Muscle layer of colon (tissue), 2 donors: Measurements from ENCODE around the gene CDH20.
"Not testable (repeated sequence)": the region's sequence is repeated elsewhere in the genome, so short reads cannot be mapped to it uniquely, and the experiment has no call there.

Experiments
- H3K27ac ChIP-seq: one replicate; pipeline ENCODE4 v1.7.0; 2013; ENCODE audit warnings: low read depth, mild to moderate bottlenecking, low read length, moderate library complexity
- H3K27me3 ChIP-seq, 2 donors: one replicate each; pipeline ENCODE4 v1.7.0; 2013; ENCODE audit warnings: low read length in 2 of 2, mild to moderate bottlenecking in 2 of 2; ENCODE audit not compliant: insufficient read depth in 2 of 2, control insufficient read depth in 1 of 2
- H3K36me3 ChIP-seq: one replicate; pipeline ENCODE4 v1.7.0; 2013; ENCODE audit warnings: mild to moderate bottlenecking, low read length; ENCODE audit not compliant: insufficient read depth
- H3K4me1 ChIP-seq: one replicate; pipeline ENCODE4 v1.7.0; 2013; ENCODE audit warnings: mild to moderate bottlenecking, low read length; ENCODE audit not compliant: insufficient read depth
- H3K4me3 ChIP-seq, 2 donors: one replicate each; pipeline ENCODE4 v1.7.0; 2013; ENCODE audit warnings: low read length in 2 of 2, low read depth in 1 of 2, mild to moderate bottlenecking in 1 of 2, moderate library complexity in 1 of 2
- H3K9ac ChIP-seq: one replicate; pipeline ENCODE4 v1.7.0; 2013; ENCODE audit warnings: low read length
- H3K9me3 ChIP-seq: one replicate; pipeline ENCODE4 v1.7.0; 2013; ENCODE audit warnings: mild to moderate bottlenecking, low read length
- donor health status: abdominal sarcoma.
- donor health status: Adenocarcinoma of cecum.

Gene CDH20

DNA sequence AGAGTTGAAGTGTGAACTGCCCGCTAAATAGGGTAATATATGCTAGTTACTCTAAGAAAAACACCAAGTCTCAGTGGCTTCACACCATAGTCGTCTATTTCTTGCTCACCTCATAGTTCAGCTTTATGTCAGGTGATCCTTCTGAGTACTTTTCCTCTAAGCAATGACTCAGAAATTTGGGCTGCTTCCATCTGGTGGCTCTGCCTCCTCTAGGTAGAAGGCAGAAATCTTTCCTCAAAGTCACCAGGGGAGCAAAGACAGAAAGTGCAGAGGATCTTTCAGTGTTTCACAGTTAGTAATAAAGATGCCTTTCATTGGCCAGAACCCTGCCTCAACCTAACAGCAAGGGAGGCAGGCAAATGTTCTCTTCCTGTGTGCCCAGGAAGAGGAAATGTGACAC, 17.3 kb downstream of the CDH20 start:
- Histone ChIP-seq H3K36me3 (no peaks in the 10 kb centered on the region), H3K27me3 (no peaks in the 10 kb centered on the region), H3K9ac (no peak overlapping the region), H3K4me3 (no peak overlapping the region), H3K27ac (no peak overlapping the region), H3K4me1 (no peaks in the 10 kb centered on the region), H3K9me3 (no peaks in the 10 kb centered on the region)

DNA sequence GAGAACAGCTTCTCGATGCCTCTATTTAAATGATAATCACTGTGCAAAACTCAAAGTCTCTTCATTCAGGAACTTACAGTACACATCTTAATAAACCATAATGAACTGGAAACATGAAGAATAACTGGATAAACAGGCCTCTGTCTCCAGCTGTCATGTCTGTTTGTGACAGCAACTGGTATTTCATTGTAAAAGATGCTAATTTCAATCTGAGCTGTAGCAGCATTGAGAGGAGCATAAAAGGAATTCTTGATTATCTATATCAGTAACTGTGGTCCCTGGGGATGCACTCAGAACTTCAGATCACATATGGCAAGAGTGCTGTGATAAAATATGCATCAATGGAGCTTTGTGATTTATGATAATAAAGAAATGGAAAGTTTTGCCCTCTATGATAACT, 18.8 kb downstream of the CDH20 start:
- Histone ChIP-seq H3K9ac (no peak overlapping the region), H3K4me3 (no peak overlapping the region), H3K36me3 (no peaks in the 10 kb centered on the region)

DNA sequence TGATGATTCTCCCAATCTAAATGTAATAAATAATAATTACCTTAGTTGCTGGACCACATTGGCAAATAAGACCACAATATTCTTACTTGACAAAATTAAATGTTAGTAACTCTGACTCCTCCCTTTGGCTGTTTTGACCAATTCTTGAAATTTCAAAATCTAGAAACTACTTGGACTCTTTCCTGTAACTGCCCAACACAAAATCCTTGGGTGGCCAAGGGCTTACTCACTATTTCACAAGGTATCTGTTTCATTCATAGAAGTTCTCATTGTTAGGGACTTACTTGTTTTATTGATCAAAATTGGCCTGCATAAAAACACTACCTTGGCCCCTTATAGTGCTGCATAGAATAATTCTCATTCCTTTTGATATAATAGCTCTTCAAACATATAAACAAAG, 19.4 kb downstream of the CDH20 start:
- H3K9ac ChIP-seq: no peak overlapping the region
- H3K27me3 ChIP-seq: no peaks in the 10 kb centered on the region
- H3K4me1 ChIP-seq: no peaks in the 10 kb centered on the region
- H3K27ac ChIP-seq: no peak overlapping the region
- H3K36me3 ChIP-seq: no peaks in the 10 kb centered on the region
- no peaks in the 10 kb centered on the region for H3K9me3 ChIP-seq
- H3K4me3 ChIP-seq: no peak overlapping the region

More for the DNA sequence above, 18.8 kb downstream of the CDH20 start:
- Histone ChIP-seq H3K9me3 (no peaks in the 10 kb centered on the region), H3K27me3 (no peaks in the 10 kb centered on the region), H3K4me1 (no peaks in the 10 kb centered on the region), H3K27ac (no peak overlapping the region)

DNA sequence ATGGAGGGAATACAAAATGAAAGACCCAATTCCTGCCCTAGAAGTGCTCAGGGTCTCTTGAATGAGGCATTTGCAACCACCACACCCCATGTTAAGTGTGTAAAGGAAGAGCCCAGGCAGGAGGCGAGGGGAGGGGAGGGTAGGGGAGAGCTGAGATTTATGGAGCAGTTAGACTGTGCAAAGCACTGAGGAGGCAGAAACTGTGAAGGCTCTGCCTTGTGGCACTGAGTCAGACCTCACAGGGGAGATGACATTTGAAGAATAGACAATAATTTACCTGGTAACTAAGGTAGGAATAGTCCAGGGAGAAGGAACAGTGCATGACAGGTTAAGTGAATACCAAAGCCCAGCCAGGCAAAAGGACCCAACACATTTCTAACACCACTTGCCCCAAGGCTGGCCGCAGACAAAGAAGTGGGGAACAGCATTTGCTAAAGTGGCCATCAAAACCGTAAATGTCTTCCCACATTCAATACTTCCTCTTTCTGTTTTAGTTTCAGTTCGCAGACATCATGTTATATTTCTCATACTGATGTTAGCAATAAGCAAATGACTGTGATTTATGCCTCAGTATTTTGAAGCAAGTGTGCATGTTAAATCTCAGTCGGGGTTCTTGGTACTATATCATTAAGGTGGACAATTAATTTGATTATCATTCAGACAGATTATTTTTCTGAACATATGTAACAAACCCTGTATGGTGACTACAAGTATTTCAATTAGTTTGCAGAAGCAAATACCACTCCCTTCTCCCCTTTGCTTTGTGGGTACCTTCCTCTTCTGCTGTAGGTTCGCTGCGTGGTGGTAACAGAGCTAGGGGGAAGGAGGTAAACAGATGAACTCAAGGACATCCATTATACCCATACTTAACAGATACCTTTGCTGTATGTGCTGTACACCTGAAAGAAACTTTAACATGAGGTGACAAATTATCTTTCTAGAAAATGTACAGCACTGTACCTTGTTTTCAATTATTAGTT, 27.5 kb downstream of the CDH20 start:
- no peak overlapping the region for H3K9ac ChIP-seq
- no peaks in the 10 kb centered on the region for H3K9me3 ChIP-seq
- H3K4me3 ChIP-seq: no peak overlapping the region
- no peak overlapping the region for H3K27ac ChIP-seq
- no peaks in the 10 kb centered on the region for H3K4me1 ChIP-seq
- no peaks in the 10 kb centered on the region for H3K36me3 ChIP-seq
- no peaks in the 10 kb centered on the region for H3K27me3 ChIP-seq

DNA sequence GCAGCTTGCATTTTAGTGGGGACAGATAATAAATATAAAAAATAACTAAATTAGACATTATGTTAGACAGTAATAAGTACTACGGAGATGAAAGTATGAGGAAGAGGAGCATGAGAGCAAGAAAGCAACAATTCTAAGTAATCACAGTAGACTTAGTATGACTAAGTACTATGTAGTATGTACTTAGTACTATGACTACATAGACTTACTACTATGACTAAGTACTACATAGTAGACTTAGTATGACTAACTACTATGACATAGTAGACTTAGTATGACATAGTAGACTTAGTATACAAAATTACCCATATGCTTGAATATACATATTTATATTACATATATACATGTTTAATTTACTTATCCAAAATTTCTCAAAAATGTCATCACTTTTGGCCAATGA, 29.3 kb downstream of the CDH20 start:
- Histone ChIP-seq H3K9me3 (no peaks in the 10 kb centered on the region), H3K36me3 (no peaks in the 10 kb centered on the region), H3K4me1 (no peaks in the 10 kb centered on the region), H3K9ac (no peak overlapping the region), H3K27me3 (no peaks in the 10 kb centered on the region), H3K27ac (no peak overlapping the region), H3K4me3 (no peak overlapping the region)

DNA sequence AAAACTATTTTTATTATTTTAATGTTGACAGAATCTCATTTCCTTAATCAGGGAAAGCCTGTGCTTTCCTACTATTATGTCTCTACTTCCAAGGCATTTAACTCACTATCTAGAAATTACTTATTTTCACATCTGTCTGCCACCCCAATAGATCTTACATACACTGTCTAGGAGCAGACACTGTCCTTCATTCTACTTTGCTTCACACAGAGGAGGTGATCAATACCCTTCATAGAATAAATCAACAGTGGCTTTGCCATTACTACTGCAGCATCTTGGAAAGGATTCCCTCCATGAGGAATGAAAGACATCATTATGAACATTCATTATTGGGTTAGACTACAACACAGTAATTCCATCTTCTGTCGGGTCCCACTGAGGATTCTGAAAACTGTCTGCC, 31.7 kb downstream of the CDH20 start:
- no peaks in the 10 kb centered on the region for H3K36me3 ChIP-seq
- no peak overlapping the region for H3K4me3 ChIP-seq
- H3K27ac ChIP-seq: no peak overlapping the region
- H3K4me1 ChIP-seq: no peaks in the 10 kb centered on the region
- H3K9me3 ChIP-seq: no peaks in the 10 kb centered on the region
- H3K27me3 ChIP-seq: no peaks in the 10 kb centered on the region
- H3K9ac ChIP-seq: no peak overlapping the region

DNA sequence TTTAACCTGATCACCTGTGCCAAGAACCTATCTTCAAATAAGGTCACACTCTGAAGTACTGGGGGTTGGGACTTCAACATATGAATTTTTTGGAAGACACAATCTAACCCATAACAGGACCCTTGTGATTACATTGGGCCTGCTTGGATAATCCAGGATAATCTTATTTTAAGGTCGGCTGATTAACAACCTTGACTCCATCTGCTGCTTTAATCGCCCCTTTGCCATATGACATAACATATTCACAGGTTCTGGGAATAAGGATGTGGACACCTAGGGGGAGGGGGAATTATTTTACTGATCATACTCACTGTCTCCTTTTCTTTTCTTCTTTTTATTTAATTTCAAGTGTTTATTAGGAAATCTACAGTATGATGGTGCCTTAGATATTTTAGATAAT, 34.8 kb downstream of the CDH20 start:
- H3K27ac ChIP-seq: no peak overlapping the region
- no peaks in the 10 kb centered on the region for H3K27me3 ChIP-seq
- H3K36me3 ChIP-seq: no peaks in the 10 kb centered on the region
- no peaks in the 10 kb centered on the region for H3K9me3 ChIP-seq
- H3K4me1 ChIP-seq: no peaks in the 10 kb centered on the region
- no peak overlapping the region for H3K4me3 ChIP-seq
- H3K9ac ChIP-seq: no peak overlapping the region

DNA sequence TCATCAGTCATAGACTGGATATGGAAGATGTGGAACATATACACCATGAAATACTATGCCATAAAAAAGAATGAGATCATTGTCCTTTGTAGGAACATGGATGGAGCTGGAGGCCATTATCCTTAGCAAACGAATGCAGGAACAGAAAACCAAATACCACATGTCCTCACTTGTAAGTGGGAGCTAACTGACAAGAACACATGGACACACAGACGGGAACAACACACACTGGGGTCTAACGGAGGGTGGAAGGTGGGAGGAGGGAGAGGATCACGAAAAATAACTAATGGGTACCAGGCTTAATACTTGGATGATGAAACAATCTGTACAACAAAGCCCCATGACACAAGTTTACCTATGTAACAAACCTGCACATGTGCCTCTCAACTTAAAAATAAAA, 36.4 kb downstream of the CDH20 start:
- not testable (repeated sequence) for H3K27ac ChIP-seq, H3K4me3 ChIP-seq, H3K4me1 ChIP-seq, H3K27me3 ChIP-seq, H3K9ac ChIP-seq, H3K9me3 ChIP-seq, H3K36me3 ChIP-seq

DNA sequence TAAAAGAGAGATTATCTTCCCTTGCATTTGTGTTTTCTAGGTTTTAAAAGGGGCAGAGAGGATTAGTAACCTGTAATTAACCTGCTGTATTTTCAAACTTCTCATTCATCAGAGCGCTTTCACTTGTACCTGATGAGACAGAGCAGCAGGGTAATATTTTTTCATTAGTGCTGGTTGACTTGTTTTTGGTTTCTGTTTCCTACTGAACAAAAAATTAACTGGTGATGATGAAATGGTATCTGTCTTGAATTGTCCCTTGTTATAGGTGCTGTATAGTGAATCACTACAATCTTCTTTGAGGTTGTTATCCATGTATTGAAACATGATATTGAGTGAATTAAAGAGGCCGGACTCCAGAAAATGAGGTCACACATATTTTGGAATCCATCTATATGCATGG, 37.9 kb downstream of the CDH20 start:
- H3K4me1 ChIP-seq: no peaks in the 10 kb centered on the region
- no peaks in the 10 kb centered on the region for H3K9me3 ChIP-seq
- H3K36me3 ChIP-seq: no peaks in the 10 kb centered on the region
- H3K27me3 ChIP-seq: no peaks in the 10 kb centered on the region
- no peak overlapping the region for H3K9ac ChIP-seq
- no peak overlapping the region for H3K4me3 ChIP-seq
- H3K27ac ChIP-seq: no peak overlapping the region

DNA sequence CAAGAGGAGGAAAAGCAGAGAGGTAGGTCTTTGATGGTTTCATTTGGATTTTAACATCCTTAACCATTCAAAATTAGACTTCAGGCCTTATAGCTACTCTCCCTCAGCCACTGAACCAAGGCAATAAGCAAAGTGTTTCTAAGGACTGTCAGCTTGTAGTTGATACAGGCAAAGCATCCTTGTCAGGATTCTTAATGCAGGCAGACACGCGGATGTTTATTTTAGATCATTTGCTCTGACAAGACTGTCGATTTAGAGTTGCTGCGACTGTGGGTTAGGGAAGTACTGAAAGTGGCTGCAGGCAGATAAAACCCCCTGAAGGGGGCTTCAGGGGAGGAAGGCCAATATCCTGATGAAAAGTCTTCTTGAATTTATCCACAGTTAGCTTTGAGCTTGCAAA, 46.6 kb downstream of the CDH20 start:
- Histone ChIP-seq H3K9me3 (no peaks in the 10 kb centered on the region), H3K36me3 (no peaks in the 10 kb centered on the region), H3K9ac (no peak overlapping the region), H3K4me1 (no peaks in the 10 kb centered on the region), H3K4me3 (no peak overlapping the region), H3K27ac (no peak overlapping the region), H3K27me3 (no peaks in the 10 kb centered on the region)

DNA sequence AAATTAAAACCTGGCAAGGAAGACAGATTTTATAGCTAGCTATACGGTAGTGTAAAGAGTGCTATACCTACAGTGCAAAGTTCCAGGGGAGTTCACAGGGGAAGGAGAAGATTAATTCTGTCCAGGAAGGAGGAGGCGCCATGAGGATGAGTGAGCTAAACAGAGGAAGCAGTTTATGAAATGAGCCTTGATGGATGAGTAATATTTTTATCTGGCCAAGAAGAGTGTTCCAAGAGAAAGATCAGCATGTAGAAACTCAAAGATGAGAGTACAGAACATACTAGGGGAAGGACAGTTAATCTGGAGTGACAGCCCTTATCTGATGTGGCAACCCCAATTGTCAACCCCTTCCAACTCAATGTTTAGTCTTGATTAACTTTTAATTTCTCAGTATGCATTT, 54.8 kb downstream of the CDH20 start:
- Histone ChIP-seq H3K27ac (no peak overlapping the region), H3K36me3 (no peaks in the 10 kb centered on the region), H3K9ac (no peak overlapping the region), H3K9me3 (no peaks in the 10 kb centered on the region), H3K27me3 (no peaks in the 10 kb centered on the region), H3K4me1 (no peaks in the 10 kb centered on the region), H3K4me3 (no peak overlapping the region)

DNA sequence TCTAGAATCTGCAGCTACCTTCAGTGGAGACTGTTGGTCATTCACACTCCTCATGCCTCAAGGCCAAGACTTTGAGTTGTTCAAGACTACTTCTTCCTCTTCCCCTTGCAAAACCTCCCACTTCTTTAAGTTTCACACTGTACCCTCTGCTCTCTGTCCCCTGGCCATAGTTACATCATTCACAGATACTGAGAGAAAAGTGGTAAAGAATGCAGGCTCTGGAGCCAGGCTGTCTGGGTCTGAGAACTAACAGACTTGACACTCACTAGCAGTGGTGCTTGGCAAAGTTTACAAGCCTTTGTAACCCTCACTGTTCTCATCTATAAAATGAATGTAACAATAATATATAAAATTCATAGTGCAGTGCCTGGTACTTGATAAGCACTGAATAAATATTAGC, 61.8 kb downstream of the CDH20 start:
- H3K36me3 ChIP-seq: no peaks in the 10 kb centered on the region
- H3K9me3 ChIP-seq: no peaks in the 10 kb centered on the region
- H3K4me3 ChIP-seq: no peak overlapping the region
- no peaks in the 10 kb centered on the region for H3K4me1 ChIP-seq
- H3K27ac ChIP-seq: no peak overlapping the region
- no peaks in the 10 kb centered on the region for H3K27me3 ChIP-seq
- no peak overlapping the region for H3K9ac ChIP-seq
